Measurements from ENCODE around the gene PUS3. TPM values are rescaled to one million over a fixed set of nuclear protein-coding genes. Genes with fewer than 3 reads are reported as not detected.

Gene PUS3
- total RNA-seq, 1 experiment from 2014 or later: 18.6 TPM

- H3K27ac Mint-ChIP-seq: no peak overlapping the region
- no peaks in the 10 kb centered on the region for H3K4me1 Mint-ChIP-seq
- ChIA-PET POLR2A (no interaction called here), CTCF (no interaction called here)
- peaks cover 61% of the 10 kb centered on the region for H3K27me3 Mint-ChIP-seq (ENCODE audit: low read depth)
- TF ChIP-seq FOXK1 (CRISPR knock-in tag; IDR thresholded peaks at IDR 0.05) (no peak), RELA (CRISPR knock-in tag; IDR thresholded peaks at IDR 0.05; ENCODE audit: borderline replicate concordance) (no peak), ETV6 (CRISPR knock-in tag; IDR thresholded peaks at IDR 0.05) (no peak), NFATC4 (CRISPR knock-in tag; IDR thresholded peaks at IDR 0.05) (no peak), GABPB1 (CRISPR knock-in tag; IDR thresholded peaks at IDR 0.05) (no peak), ZNF263 (CRISPR knock-in tag; IDR thresholded peaks at IDR 0.05; ENCODE audit: low read depth) (no peak)
- TF ChIP-seq, protein P1, sequence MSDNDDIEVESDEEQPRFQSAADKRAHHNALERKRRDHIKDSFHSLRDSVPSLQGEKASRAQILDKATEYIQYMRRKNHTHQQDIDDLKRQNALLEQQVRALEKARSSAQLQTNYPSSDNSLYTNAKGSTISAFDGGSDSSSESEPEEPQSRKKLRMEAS (CRISPR knock-in tag; IDR thresholded peaks at IDR 0.05): no peak
- peaks cover 3% of the 10 kb centered on the region; the same call in 1 of the 2 replicates for H3K9me3 Mint-ChIP-seq
- no peak for DNase-seq (ENCODE audit: low spot score)
- peaks cover 4% of the 10 kb centered on the region; the same call in 1 of the 2 replicates for H3K36me3 Mint-ChIP-seq
- ATAC-seq: no peak
- H3K4me3 Mint-ChIP-seq: no peak overlapping the region
Measured at GRCh38 chr11:125883375-125883774, 19.6 kb downstream of the PUS3 start.

DNA sequence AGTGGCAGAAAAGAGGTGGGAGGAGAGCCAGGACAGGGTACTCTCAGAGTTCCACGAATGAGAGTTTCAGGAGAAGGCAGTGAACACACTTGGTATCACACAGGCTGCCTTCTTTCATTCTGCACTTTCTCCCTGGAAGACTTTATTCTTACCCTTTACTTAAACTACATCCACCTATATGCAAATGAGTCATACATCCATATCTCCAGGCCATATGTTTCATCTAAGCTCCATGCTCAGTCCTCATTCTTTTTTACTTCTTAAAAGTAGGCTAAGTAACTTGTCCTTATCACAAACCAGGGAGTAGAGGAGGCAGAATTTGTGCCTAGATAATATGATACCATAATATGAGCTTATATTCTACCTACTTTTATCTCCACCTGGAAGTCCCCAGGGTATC is 21.7 kb downstream of the PUS3 start:
- H3K36me3 Mint-ChIP-seq: peaks cover 3% of the 10 kb centered on the region; the same call in 1 of the 2 replicates
- H3K4me1 Mint-ChIP-seq: no peaks in the 10 kb centered on the region
- no peak for TF ChIP-seq KAT7 (CRISPR knock-in tag; IDR thresholded peaks at IDR 0.05; ENCODE audit: borderline replicate concordance)
- TF ChIP-seq EMX1 (CRISPR knock-in tag; IDR thresholded peaks at IDR 0.05): no peak
- no peak for TF ChIP-seq FOXJ3 (CRISPR knock-in tag; IDR thresholded peaks at IDR 0.05; ENCODE audit: borderline replicate concordance)
- no peak for TF ChIP-seq IRF2 (CRISPR knock-in tag; IDR thresholded peaks at IDR 0.05; ENCODE audit: borderline replicate concordance, low read depth)
- TF ChIP-seq, protein P2, sequence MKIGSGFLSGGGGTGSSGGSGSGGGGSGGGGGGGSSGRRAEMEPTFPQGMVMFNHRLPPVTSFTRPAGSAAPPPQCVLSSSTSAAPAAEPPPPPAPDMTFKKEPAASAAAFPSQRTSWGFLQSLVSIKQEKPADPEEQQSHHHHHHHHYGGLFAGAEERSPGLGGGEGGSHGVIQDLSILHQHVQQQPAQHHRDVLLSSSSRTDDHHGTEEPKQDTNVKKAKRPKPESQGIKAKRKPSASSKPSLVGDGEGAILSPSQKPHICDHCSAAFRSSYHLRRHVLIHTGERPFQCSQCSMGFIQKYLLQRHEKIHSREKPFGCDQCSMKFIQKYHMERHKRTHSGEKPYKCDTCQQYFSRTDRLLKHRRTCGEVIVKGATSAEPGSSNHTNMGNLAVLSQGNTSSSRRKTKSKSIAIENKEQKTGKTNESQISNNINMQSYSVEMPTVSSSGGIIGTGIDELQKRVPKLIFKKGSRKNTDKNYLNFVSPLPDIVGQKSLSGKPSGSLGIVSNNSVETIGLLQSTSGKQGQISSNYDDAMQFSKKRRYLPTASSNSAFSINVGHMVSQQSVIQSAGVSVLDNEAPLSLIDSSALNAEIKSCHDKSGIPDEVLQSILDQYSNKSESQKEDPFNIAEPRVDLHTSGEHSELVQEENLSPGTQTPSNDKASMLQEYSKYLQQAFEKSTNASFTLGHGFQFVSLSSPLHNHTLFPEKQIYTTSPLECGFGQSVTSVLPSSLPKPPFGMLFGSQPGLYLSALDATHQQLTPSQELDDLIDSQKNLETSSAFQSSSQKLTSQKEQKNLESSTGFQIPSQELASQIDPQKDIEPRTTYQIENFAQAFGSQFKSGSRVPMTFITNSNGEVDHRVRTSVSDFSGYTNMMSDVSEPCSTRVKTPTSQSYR (CRISPR knock-in tag; IDR thresholded peaks at IDR 0.05): no peak
- no peak for TF ChIP-seq SMAD4 (CRISPR knock-in tag; IDR thresholded peaks at IDR 0.05)
- no peak for TF ChIP-seq MYBL2 (CRISPR knock-in tag; IDR thresholded peaks at IDR 0.05)
- no peak for TF ChIP-seq NR1H2 (CRISPR knock-in tag; IDR thresholded peaks at IDR 0.05)
- no peak for TF ChIP-seq GTF2I (CRISPR knock-in tag; conservative IDR thresholded peaks at IDR 0.05)
- no peak for TF ChIP-seq STAT6 (CRISPR knock-in tag; conservative IDR thresholded peaks at IDR 0.05; ENCODE audit: low read depth)
- TF ChIP-seq TEAD4 (CRISPR knock-in tag; IDR thresholded peaks at IDR 0.05): no peak
- no peak for TF ChIP-seq HMGXB4 (CRISPR knock-in tag; IDR thresholded peaks at IDR 0.05)
- TF ChIP-seq, protein P3, sequence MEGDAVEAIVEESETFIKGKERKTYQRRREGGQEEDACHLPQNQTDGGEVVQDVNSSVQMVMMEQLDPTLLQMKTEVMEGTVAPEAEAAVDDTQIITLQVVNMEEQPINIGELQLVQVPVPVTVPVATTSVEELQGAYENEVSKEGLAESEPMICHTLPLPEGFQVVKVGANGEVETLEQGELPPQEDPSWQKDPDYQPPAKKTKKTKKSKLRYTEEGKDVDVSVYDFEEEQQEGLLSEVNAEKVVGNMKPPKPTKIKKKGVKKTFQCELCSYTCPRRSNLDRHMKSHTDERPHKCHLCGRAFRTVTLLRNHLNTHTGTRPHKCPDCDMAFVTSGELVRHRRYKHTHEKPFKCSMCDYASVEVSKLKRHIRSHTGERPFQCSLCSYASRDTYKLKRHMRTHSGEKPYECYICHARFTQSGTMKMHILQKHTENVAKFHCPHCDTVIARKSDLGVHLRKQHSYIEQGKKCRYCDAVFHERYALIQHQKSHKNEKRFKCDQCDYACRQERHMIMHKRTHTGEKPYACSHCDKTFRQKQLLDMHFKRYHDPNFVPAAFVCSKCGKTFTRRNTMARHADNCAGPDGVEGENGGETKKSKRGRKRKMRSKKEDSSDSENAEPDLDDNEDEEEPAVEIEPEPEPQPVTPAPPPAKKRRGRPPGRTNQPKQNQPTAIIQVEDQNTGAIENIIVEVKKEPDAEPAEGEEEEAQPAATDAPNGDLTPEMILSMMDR (IDR thresholded peaks at IDR 0.05): no peak
- no peak for TF ChIP-seq NFE2L1 (CRISPR knock-in tag; IDR thresholded peaks at IDR 0.05)
- H3K4me3 Mint-ChIP-seq: no peak overlapping the region
- CTCF ChIA-PET: no interaction called here
- POLR2A ChIA-PET: no interaction called here
- peaks cover 3% of the 10 kb centered on the region; the same call in 1 of the 2 replicates for H3K9me3 Mint-ChIP-seq
- H3K27me3 Mint-ChIP-seq (ENCODE audit: low read depth): peaks cover 53% of the 10 kb centered on the region
- H3K27ac Mint-ChIP-seq: no peak overlapping the region
- ATAC-seq (no peak), DNase-seq (ENCODE audit: low spot score) (no peak)
